Measurements from ENCODE around the gene FES.
A peak's percentile ranks its signal among the peaks of the same experiment; 100 is the strongest.

FES gene

DNA sequence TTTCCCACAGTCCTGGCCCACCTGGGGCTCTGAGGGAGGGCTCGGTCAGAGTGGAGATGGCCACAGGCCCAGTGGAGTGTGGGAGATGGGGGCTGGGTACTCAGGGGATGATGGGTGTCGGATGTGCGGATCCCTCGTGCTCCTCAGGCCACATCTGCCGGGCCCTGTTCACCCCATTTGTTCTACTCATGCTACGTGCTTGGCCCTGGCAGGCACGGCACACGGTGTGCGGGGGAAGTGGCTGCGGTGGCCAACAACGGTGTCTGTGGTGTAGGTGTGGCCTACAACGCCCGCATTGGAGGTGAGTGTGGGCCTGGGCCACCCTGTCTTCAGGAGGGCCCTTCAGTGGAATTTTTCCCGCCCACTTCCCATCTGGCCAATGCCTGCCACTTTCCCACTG lies 7.0 kb upstream of the FES start:
- no peak for DNase-seq

DNA sequence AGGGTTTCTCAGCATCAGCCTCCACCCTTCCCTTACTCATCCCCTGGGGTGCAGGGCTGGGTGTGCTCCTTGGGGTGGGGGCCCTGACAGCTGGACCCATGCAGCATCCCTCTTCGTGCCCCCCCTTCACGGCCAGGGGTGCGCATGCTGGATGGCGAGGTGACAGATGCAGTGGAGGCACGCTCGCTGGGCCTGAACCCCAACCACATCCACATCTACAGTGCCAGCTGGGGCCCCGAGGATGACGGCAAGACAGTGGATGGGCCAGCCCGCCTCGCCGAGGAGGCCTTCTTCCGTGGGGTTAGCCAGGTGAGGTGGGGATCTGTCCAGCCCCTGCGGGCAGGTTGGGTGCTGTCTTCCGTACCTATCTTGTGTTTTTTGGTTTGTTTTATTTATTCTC lies 6.3 kb upstream of the FES start:
- no peak for DNase-seq

DNA sequence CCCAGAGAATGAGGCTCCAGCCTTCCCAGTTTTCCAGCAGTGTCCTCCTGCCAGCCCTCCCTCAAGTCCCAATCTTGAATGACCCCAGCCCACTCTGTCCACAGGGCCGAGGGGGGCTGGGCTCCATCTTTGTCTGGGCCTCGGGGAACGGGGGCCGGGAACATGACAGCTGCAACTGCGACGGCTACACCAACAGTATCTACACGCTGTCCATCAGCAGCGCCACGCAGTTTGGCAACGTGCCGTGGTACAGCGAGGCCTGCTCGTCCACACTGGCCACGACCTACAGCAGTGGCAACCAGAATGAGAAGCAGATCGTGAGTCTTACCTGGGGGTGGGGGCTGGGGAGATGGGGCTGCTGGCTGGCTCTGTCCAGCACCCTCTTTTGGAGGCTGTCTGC lies 5.6 kb upstream of the FES start:
- DNase-seq = no peak

DNA sequence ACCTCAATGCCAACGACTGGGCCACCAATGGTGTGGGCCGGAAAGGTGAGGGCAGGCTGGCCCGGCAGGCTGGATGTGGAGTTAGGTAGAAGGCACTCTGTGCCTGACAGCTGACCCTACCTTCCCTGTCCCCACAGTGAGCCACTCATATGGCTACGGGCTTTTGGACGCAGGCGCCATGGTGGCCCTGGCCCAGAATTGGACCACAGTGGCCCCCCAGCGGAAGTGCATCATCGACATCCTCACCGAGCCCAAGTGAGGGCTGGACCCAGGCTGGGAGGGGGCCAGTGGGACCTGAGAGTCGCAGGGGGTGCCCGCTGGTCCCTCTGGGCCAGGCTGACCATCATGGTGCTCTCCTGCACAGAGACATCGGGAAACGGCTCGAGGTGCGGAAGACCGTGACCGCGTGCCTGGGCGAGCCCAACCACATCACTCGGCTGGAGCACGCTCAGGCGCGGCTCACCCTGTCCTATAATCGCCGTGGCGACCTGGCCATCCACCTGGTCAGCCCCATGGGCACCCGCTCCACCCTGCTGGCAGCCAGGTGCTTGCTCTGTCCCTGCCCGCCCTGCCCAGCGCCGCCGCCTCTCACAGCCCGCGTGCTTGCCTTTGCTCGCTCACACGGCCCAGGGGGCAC lies 4.5 kb upstream of the FES start:
- DNase-seq = no peak

DNA sequence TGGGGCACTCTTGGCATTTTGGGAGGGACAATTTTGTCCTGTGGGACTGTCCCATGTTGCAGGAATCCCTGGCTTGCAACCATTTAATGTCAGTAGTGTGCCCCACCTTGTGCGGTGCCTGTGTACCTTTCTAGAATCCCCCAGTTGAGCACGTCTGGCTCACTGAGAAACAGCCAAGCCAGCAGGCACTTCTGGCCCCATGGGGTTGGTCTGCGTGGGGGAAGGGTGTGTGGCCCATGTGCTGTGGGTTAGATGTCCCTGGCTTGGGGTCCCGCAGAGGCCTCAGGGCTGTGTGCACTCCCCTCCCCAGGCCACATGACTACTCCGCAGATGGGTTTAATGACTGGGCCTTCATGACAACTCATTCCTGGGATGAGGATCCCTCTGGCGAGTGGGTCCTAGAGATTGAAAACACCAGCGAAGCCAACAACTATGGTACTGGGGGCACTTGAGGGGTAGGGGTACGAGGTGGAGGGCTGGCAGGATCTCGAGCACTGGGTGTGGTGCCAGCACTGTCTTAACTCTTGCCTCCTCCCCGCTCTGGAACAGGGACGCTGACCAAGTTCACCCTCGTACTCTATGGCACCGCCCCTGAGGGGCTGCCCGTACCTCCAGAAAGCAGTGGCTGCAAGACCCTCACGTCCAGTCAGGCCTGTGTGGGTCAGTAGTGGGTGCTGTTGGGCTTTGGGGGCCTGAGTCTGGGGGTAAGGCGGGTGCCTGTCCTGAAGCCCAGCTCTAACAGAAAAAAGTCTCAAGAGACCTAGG lies 3.7 kb upstream of the FES start:
- no peak for DNase-seq

DNA sequence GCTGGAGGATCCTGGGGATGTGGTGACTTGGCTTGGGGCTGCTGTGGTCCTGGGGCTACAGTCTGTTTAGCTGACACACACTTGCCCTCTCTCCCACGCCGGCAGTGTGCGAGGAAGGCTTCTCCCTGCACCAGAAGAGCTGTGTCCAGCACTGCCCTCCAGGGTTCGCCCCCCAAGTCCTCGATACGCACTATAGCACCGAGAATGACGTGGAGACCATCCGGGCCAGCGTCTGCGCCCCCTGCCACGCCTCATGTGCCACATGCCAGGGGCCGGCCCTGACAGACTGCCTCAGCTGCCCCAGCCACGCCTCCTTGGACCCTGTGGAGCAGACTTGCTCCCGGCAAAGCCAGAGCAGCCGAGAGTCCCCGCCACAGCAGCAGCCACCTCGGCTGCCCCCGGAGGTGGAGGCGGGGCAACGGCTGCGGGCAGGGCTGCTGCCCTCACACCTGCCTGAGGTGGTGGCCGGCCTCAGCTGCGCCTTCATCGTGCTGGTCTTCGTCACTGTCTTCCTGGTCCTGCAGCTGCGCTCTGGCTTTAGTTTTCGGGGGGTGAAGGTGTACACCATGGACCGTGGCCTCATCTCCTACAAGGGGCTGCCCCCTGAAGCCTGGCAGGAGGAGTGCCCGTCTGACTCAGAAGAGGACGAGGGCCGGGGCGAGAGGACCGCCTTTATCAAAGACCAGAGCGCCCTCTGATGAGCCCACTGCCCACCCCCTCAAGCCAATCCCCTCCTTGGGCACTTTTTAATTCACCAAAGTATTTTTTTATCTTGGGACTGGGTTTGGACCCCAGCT lies 2.9 kb upstream of the FES start:
- DNase-seq = no peak

DNA sequence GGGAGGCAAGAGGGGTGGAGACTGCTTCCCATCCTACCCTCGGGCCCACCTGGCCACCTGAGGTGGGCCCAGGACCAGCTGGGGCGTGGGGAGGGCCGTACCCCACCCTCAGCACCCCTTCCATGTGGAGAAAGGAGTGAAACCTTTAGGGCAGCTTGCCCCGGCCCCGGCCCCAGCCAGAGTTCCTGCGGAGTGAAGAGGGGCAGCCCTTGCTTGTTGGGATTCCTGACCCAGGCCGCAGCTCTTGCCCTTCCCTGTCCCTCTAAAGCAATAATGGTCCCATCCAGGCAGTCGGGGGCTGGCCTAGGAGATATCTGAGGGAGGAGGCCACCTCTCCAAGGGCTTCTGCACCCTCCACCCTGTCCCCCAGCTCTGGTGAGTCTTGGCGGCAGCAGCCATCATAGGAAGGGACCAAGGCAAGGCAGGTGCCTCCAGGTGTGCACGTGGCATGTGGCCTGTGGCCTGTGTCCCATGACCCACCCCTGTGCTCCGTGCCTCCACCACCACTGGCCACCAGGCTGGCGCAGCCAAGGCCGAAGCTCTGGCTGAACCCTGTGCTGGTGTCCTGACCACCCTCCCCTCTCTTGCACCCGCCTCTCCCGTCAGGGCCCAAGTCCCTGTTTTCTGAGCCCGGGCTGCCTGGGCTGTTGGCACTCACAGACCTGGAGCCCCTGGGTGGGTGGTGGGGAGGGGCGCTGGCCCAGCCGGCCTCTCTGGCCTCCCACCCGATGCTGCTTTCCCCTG lies 2.2 kb upstream of the FES start:
- DNase-seq = no peak

DNA sequence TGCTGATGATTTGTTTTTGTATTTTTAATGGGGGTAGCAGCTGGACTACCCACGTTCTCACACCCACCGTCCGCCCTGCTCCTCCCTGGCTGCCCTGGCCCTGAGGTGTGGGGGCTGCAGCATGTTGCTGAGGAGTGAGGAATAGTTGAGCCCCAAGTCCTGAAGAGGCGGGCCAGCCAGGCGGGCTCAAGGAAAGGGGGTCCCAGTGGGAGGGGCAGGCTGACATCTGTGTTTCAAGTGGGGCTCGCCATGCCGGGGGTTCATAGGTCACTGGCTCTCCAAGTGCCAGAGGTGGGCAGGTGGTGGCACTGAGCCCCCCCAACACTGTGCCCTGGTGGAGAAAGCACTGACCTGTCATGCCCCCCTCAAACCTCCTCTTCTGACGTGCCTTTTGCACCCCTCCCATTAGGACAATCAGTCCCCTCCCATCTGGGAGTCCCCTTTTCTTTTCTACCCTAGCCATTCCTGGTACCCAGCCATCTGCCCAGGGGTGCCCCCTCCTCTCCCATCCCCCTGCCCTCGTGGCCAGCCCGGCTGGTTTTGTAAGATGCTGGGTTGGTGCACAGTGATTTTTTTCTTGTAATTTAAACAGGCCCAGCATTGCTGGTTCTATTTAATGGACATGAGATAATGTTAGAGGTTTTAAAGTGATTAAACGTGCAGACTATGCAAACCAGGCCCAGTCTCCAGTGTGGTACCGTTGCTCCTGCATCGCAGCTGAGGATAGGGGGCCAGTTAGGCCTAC lies 1.4 kb upstream of the FES start:
- no peak for DNase-seq

DNA sequence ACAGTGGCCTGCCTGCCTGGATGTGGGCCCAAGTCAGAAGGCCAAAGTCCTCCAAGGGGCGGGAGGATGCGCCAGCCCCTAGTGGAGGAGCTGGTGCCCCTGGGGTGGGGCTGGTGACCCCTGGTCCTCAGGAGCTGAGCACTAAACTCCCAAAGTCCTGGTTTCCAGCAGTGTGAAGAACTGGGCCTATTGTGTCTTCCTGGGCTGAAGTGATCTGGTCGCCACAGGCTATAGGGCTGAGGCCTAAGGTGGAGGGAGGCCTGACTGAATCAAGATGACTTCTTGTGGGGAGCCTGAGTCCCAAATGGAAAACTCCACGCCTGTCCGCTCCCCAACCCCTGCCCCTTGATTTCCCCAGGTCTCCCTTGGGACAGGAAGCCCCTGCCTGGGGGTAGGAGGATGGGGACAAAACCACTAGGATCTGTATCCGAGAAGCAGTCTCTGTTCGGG lies 753 bp upstream of the FES start:
- no peak for DNase-seq

DNA sequence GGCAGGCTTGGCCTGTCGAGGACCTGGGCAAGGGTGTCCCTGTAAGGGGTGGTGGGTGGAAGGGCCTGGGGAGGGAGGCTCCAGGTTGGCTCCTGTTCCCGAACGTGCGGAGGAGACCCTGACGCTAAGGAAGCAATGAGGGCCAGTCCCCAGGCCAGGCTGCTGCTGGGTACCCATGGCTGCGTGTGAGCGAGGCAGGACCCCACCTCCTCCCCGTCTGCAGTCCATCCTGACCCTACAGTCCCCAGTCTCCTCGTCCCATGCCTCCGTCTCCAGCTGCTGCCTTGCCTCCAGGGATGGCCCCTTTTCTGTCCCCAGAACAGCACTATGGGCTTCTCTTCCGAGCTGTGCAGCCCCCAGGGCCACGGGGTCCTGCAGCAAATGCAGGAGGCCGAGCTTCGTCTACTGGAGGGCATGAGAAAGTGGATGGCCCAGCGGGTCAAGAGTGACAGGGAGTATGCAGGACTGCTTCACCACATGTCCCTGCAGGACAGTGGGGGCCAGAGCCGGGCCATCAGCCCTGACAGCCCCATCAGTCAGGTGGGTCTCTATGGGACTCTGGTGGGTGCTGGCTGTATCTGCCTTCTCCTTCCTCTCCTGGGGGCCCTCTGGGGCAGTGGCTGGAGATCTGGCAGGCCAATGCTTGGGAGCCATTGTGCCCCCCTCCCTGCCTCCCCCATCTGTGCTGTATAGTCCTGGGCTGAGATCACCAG lies 571 bp downstream of the FES start:
- no peak for DNase-seq

DNA sequence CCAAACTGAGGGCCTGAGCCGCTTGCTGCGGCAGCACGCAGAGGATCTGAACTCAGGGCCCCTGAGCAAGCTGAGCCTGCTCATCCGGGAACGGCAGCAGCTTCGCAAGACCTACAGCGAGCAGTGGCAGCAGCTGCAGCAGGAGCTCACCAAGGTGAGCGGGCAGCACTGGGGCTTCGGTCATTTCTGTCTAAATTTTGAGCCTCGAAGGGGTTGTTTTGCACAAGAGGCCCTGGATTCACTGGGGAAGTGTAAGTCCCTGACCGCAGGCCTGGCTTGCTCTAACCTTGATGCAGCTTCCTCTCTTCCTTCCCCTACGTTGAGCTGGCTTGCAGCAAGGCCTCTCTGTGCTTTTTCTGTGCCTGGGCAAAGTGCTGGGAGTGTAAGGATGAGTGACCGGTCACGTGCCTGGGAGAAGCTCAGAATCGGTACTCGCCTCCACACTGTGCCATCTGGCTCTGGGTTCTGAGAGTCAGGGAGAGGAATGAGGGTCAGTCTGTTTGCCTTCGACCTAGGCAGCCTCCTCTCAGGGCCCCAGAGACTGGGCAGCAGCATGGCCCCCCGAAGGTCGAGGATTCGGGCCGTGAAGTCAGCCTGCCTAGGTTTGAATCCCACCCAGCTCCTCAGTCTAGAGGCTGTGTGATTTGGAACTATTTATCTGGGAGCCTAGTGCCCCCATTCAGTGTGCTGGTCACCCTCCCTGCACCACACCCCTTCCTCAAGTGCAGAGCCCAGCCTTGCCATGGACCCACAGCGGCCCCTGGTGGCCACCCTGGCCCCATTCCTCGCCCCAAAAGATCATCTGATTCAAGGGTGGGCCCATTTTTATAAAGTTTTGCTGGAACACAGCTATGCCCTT lies 1.4 kb downstream of the FES start:
- peak; percentile 73 to 82 for DNase-seq

DNA sequence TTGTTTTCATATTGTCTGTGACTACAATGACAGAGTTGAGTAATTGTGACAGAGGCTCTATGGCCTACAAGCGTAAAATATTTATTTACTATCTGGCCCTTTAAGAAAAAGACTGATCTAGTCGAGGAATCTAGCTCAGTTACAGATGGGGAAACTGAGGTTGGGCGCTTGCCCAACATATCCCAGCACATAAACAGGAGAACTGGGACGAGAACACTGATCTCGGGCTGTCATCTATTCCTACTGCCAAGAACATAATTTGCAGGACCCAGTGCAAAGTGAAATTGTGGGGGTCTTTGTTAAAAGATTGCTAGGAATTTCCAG lies 1.9 kb downstream of the FES start:
- no peak for DNase-seq

DNA sequence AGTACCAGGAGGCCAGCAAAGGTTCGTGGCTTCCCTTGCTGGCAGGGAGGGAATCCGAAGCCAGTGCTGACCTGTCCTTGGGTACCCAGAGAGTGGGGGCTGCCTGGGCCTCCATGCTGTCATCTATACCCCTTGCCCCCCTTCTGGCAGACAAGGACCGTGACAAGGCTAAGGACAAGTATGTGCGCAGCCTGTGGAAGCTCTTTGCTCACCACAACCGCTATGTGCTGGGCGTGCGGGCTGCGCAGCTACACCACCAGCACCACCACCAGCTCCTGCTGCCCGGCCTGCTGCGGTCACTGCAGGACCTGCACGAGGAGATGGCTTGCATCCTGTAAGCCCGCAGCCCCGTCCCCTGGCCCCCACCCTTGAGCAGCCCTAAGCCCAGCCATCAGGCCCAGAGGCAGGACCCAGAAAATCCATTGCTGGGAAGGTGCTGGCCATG lies 2.8 kb downstream of the FES start:
- no peak for DNase-seq

DNA sequence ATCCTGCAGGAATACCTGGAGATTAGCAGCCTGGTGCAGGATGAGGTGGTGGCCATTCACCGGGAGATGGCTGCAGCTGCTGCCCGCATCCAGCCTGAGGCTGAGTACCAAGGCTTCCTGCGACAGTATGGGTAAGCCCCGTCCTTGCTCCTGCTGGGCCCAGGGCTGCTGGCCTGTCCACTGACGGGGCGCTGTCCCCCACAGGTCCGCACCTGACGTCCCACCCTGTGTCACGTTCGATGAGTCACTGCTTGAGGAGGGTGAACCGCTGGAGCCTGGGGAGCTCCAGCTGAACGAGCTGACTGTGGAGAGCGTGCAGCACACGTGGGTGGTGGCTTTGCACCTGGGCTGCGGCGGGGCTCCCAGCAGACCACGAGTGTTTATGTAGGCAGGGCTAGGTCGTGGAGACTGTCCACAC lies 5.0 kb downstream of the FES start:
- DNase-seq = no peak

DNA sequence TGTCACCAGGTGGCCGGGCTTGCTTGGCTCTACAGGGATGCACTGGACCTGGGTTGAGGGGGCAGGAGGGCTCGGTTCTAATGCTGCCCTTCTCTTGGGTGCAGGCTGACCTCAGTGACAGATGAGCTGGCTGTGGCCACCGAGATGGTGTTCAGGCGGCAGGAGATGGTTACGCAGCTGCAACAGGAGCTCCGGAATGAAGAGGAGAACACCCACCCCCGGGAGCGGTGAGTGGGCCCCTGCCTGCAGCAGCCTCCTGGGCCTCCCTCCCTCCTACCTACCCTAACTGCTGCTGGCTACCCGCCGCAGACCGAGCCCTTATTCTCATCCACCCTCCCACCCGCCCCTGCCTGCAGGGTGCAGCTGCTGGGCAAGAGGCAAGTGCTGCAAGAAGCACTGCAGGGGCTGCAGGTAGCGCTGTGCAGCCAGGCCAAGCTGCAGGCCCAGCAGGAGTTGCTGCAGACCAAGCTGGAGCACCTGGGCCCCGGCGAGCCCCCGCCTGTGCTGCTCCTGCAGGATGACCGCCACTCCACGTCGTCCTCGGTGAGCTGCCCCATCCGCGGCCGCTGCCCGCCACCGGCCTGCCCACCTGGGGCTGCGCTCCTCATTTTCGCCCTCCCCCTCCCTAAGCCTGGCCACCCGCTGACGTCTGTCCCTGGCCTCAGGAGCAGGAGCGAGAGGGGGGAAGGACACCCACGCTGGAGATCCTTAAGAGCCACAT lies 5.6 kb downstream of the FES start:
- DNase-seq = no peak

DNA sequence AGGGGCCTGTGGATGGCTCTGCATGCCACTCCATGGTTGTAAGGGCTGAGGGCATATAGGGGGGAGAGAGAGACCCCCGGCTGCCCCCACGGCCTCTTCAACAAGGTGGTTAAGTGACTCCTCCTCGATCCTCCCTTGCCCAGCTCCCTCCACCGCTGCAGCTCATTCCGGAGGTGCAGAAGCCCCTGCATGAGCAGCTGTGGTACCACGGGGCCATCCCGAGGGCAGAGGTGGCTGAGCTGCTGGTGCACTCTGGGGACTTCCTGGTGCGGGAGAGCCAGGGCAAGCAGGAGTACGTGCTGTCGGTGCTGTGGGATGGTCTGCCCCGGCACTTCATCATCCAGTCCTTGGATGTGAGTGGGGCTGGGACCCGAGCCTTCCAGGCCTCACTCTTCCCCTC lies 6.5 kb downstream of the FES start:
- no peak for DNase-seq

DNA sequence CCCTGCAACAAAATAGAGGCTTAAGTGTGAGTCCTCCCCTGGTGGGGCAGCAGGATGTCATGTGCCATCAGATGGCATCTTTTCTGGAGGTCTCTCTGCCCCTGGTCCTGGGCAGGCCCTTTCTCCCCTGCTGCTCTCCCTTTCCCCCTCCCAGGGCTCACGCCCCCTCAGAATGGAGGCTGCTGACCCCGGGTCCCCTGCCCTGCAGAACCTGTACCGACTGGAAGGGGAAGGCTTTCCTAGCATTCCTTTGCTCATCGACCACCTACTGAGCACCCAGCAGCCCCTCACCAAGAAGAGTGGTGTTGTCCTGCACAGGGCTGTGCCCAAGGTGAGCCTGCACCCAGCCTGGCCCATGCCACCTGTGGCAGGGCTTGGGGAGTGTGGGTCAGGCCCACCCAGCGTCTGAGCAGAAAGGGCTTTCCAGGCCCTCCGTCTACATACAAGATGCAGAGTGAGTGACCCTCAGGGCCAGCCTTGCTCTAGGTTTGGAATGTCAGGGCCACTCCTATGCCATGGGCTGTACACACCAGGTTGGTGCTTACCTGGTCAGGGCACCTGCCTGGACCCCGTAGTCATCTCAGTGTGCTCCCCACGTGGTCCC lies 7.1 kb downstream of the FES start:
- DNase-seq = no peak

DNA sequence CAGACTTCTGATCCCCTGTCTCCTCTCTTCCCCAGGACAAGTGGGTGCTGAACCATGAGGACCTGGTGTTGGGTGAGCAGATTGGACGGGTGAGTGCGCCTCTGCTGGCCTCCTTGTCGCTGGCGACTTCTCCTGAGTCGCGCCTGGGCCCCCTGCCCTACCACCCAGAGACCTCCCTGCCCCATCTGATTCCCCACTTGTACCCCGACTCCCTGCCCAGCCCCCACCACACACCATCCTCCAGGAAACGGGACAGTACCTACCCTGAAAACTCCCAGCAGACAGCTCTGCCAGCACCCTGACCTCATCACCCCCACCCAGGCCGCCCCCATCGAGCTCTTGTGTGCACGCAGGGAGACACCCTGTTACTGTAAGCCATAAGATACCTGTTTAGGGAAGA lies 7.7 kb downstream of the FES start:
- no peak for DNase-seq

DNA sequence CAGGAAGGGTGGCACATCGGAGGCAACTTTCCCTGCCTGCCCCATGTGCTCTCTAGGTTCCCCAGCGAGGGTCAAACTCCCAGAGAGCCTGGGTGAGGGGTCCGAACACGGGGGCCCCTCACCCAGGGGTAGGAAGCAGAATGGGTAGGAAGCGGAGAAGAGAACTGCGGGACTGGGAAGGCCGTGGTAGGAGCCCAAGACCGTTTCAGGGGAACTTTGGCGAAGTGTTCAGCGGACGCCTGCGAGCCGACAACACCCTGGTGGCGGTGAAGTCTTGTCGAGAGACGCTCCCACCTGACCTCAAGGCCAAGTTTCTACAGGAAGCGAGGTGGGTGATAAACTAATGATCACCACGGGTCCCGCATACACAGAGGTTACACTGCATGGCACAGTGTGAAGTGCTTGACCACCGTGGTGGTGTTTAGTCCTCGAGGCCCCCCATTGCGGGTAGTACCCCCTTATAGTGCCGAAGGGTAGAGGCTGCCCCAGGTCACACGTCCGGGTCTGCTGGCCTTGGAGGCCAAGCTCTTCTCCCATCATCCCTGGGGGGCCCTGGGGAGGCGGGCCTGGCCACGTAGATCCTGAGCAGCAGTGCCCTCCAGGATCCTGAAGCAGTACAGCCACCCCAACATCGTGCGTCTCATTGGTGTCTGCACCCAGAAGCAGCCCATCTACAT lies 8.3 kb downstream of the FES start:
- DNase-seq = no peak

All from activated CD4-positive, alpha-beta T cell treated with anti-CD3 and anti-CD28 coated beads for 4 hours (primary cell).